ENCODE results near the gene GLUD1. TPM values are rescaled to one million over a fixed set of nuclear protein-coding genes. Genes with fewer than 3 reads are reported as not detected.
"Not testable (repeated sequence)": the region's sequence is repeated elsewhere in the genome, so short reads cannot be mapped to it uniquely, and the experiment has no call there.

GLUD1 gene
- total RNA-seq, 4 donors from 2014 or later: 200 to 262 (median 230) TPM

- WGBS, 2 donors: 2% methylated on average over 9 of the region's 9 CpGs
- no peak for TF ChIP-seq POLR2A (IDR thresholded peaks at IDR 0.05)
- no peak for TF ChIP-seq CTCF (IDR thresholded peaks at IDR 0.05)
- DNase-seq (ENCODE audit: low spot score in 2 of 2): peak; percentile 39 to 49
- intact Hi-C loops (cut with DNase I; ENCODE audit: low total_unique reads): loop anchor here (5.0 kb wide), 1 partner anchor 121 kb away; no protein-coding TSS in a partner anchor
- H3K4me3 ChIP-seq (ENCODE audit: low read depth, poor library complexity, severe bottlenecking): peak overlapping the region; percentile 81
Observed at GRCh38 chr10:87092861-87093631, 1.6 kb downstream of the GLUD1 start.

GRCh38 chr10:87092376-87092860 is 2.2 kb downstream of the GLUD1 start:
- DNase-seq (ENCODE audit: low spot score in 2 of 2): peak in 1 of 2 donors; percentile 20
- WGBS, 2 donors: 5% methylated on average over 7 of the region's 7 CpGs
- intact Hi-C loops (cut with DNase I; ENCODE audit: low total_unique reads): loop anchor here (5.0 kb wide), 1 partner anchor 120 kb away; no protein-coding TSS in a partner anchor
- H3K4me3 ChIP-seq (ENCODE audit: low read depth, poor library complexity, severe bottlenecking): peak overlapping the region; percentile 81
- TF ChIP-seq POLR2A (IDR thresholded peaks at IDR 0.05) (no peak), CTCF (IDR thresholded peaks at IDR 0.05) (no peak)

GRCh38 chr10:87090779-87091178 is 3.9 kb downstream of the GLUD1 start:
- DNase-seq (ENCODE audit: low spot score in 2 of 2): no peak
- no peak overlapping the region for H3K4me3 ChIP-seq (ENCODE audit: low read depth, poor library complexity, severe bottlenecking)
- TF ChIP-seq POLR2A (IDR thresholded peaks at IDR 0.05): no peak
- no peak for TF ChIP-seq CTCF (IDR thresholded peaks at IDR 0.05)
- 43 to 57% methylated on average over 4 of the region's 4 CpGs for WGBS, 2 donors
- intact Hi-C loops (cut with DNase I; ENCODE audit: low total_unique reads): loop anchor here (5.0 kb wide), 1 partner anchor 118 kb away; no protein-coding TSS in a partner anchor

- no peak for TF ChIP-seq CTCF (IDR thresholded peaks at IDR 0.05)
- no peak for TF ChIP-seq POLR2A (IDR thresholded peaks at IDR 0.05)
- 64 to 70% methylated on average over 4 of the region's 4 CpGs for WGBS, 2 donors
- DNase-seq (ENCODE audit: low spot score in 2 of 2): no peak
- intact Hi-C loops (cut with DNase I; ENCODE audit: low total_unique reads): loop anchor here (5.0 kb wide), 1 partner anchor 117 kb away; no protein-coding TSS in a partner anchor
- no peak overlapping the region for H3K4me3 ChIP-seq (ENCODE audit: low read depth, poor library complexity, severe bottlenecking)
Observed at GRCh38 chr10:87089746-87090145, 4.9 kb downstream of the GLUD1 start.

GRCh38 chr10:87085537-87085936 is 9.1 kb downstream of the GLUD1 start:
- no peak overlapping the region for H3K4me3 ChIP-seq (ENCODE audit: low read depth, poor library complexity, severe bottlenecking)
- 83 to 89% methylated on average over 1 of the region's 1 CpG for WGBS, 2 donors
- DNase-seq (ENCODE audit: low spot score in 2 of 2): no peak
- intact Hi-C loops (cut with DNase I; ENCODE audit: low total_unique reads): no loop called here
- TF ChIP-seq POLR2A (IDR thresholded peaks at IDR 0.05) (no peak), CTCF (IDR thresholded peaks at IDR 0.05) (no peak)

- intact Hi-C loops (cut with DNase I; ENCODE audit: low total_unique reads); DNase-seq (ENCODE audit: low spot score in 2 of 2): not testable (repeated sequence)
Observed at GRCh38 chr10:87084291-87084782, 10.3 kb downstream of the GLUD1 start.

GRCh38 chr10:87083576-87084290 is 10.9 kb downstream of the GLUD1 start:
- H3K4me3 ChIP-seq (ENCODE audit: low read depth, poor library complexity, severe bottlenecking); intact Hi-C loops (cut with DNase I; ENCODE audit: low total_unique reads); DNase-seq (ENCODE audit: low spot score in 2 of 2): not testable (repeated sequence)
- WGBS, 2 donors: 33 to 38% methylated on average over 5 of the region's 5 CpGs

More at GRCh38 chr10:87084291-87084782, 10.3 kb downstream of the GLUD1 start:
- H3K4me3 ChIP-seq (ENCODE audit: low read depth, poor library complexity, severe bottlenecking): not testable (repeated sequence)

- WGBS, 2 donors: 26 to 27% methylated on average over 1 of the region's 1 CpG
- DNase-seq (ENCODE audit: low spot score in 2 of 2): peak in 1 of 2 donors; percentile 49
- H3K4me3 ChIP-seq (ENCODE audit: low read depth, poor library complexity, severe bottlenecking); intact Hi-C loops (cut with DNase I; ENCODE audit: low total_unique reads): not testable (repeated sequence)
Observed at GRCh38 chr10:87082219-87082618, 12.4 kb downstream of the GLUD1 start.

- H3K4me3 ChIP-seq (ENCODE audit: low read depth, poor library complexity, severe bottlenecking); intact Hi-C loops (cut with DNase I; ENCODE audit: low total_unique reads); DNase-seq (ENCODE audit: low spot score in 2 of 2): not testable (repeated sequence)
- WGBS, 2 donors: 43 to 66% methylated on average over 2 to 3 of the region's 3 CpGs
Observed at GRCh38 chr10:87081574-87081973, 13.1 kb downstream of the GLUD1 start.
